COLO829 (cell line): ENCODE results near the gene FOSL1.
"Not testable (repeated sequence)": the region's sequence is repeated elsewhere in the genome, so short reads cannot be mapped to it uniquely, and the experiment has no call there.

Experiments
- DNase-seq: peaks from one replicate; pipeline ENCODE4 v3.0.0; 2012; ENCODE audit warnings: low spot score

Gene FOSL1

GRCh38 chr11:65852508-65853245, 47.5 kb downstream of the FOSL1 start:
- no peak for DNase-seq

- no peak for DNase-seq
Measured at GRCh38 chr11:65851811-65852507, 48.2 kb downstream of the FOSL1 start.

- DNase-seq: no peak
Measured at GRCh38 chr11:65851083-65851579, 49.1 kb downstream of the FOSL1 start.

GRCh38 chr11:65850217-65851082, 49.7 kb downstream of the FOSL1 start:
- no peak for DNase-seq

GRCh38 chr11:65849771-65850216, 50.4 kb downstream of the FOSL1 start:
- DNase-seq: no peak

GRCh38 chr11:65849366-65849765, 50.8 kb downstream of the FOSL1 start:
- DNase-seq: no peak

GRCh38 chr11:65848693-65849092, 51.5 kb downstream of the FOSL1 start:
- DNase-seq: not testable (repeated sequence)

- DNase-seq: no peak
Measured at GRCh38 chr11:65847746-65848145, 52.4 kb downstream of the FOSL1 start.

GRCh38 chr11:65844231-65844872, 55.8 kb downstream of the FOSL1 start:
- no peak for DNase-seq

- DNase-seq: no peak
Measured at GRCh38 chr11:65843811-65844210, 56.4 kb downstream of the FOSL1 start.

- DNase-seq: no peak
Measured at GRCh38 chr11:65842144-65842543, 58.0 kb downstream of the FOSL1 start.
